GM18507 (cell line): ENCODE measurements around the gene CD6.

Experiments used
- DNase-seq: peaks from one replicate; pipeline ENCODE4 v3.0.0; 2011; ENCODE audit warnings: low read depth; ENCODE audit not compliant: insufficient read length; ENCODE audit errors: extremely low spot score
- FAIRE-seq: peaks from 2 replicates; lab custom pipeline; 2011; peaks lifted over from hg19 to GRCh38; lab: Jason Lieb, UNC

The CD6 gene

GRCh38 chr11:61022311-61023085 is 51.0 kb downstream of the CD6 start:
- no peak for FAIRE-seq
- DNase-seq: no peak

DNA sequence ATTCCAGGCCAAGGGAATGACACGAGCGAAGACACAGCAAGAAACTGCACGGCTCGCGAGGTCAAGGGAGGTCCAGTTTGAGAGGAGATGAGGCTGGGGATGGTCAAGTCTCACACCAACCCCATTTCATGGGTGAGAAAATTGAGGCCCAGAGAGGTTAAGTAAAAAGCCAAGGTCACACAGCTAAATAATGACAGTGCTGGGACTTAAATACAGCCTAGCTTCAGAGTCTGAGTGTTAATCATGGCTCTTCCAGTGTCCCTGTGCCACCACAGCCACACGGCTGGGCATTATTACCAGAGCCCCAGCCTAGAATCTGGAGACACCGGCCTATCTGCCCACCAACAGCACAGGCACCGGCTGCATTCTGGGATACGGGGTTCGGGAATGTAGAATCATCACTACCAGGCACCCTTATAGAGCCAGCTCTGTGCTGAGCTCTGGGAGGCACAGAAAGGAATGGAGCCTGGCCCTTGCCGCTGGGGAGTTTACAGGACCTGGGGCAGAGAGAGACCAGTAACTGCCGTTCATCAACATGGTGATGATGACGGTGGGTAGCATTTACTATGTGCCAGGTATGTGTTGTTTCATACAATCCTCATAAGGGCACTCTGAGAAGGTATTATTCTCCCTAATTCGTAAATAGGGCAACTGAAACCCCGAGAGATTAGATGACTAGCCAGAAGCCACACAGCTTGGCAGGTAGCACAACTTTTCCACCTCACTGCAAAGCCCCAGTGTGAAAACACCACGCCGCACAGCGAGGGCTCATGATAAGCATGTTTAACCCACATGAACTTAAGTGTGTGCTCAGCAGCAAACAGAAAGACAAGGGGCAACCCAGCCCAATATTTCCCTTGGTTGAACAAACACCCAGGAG is 51.8 kb downstream of the CD6 start:
- no peak for FAIRE-seq
- DNase-seq: no peak

DNA sequence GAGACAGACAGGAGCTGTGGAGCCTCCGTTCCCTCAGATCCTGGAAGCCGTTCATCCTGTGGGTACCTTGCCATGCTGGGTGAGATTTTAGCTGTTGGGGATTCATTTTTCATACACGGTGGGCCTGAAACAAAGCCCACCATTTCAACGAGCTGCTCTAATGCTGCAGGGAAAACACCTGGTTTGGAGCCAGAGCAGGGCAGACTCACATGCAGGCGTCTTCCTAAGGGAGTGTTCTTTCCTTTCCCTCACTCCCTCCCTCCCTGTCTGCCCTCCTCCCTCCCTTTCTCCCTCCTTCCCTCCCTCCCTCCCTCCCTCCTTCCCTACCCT is 52.5 kb downstream of the CD6 start:
- FAIRE-seq: no peak
- DNase-seq: no peak

DNA sequence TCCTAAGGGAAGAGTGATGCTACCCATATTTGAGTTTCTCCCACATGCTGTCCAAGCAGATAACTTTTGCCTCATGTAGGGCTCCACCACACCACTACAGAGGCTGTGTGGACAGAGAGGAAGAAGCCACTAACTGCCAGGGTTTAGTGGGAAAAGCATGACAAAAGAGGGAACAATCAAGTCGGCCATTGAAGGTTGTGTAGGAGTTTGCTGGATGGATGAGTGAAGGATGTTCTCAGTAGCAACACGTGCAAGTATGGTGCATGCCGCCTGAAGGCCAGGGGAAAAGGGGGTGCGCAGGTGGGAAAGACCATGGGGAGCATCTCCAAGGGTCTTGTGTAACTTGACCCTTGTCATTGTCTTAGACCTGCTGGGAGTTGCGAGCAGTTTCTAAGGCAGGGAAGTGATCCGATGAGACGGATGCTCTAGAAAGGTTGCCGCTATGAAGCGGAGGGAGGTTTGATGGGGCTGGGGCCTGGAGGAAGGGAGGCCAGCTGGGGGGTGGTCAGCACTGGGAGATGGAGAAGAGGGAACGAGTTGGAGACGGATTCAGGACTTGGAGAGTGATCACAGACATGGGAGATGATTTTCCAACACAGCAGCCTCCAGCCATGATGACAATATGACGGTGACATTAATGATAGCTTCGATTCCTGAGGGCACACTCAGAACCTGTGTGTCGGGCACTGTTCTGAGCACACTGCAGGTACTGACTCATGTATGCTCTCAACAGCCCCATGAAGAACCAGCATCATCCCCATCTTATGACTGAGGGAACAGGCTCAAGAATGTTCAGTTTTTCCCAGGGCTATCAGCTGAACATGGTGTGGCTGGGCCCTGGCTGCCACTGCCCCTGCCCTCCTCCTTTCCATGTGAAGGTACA is 53.7 kb downstream of the CD6 start:
- DNase-seq: no peak
- FAIRE-seq: no peak

DNA sequence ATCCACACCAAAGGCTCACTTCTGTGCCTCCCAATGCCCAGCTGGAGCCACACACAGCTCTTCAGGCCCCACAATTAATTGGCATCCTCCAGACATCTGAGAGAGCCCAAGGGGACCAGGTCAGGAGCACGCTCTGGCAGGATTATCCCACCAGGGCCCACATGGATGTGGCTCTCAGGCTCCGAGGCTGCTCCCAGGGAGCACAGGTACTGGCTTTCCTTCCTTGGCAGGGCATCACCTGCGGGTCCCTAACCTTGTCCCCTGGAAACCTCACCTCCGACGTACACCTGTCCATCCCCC is 54.3 kb downstream of the CD6 start:
- FAIRE-seq: no peak

DNA sequence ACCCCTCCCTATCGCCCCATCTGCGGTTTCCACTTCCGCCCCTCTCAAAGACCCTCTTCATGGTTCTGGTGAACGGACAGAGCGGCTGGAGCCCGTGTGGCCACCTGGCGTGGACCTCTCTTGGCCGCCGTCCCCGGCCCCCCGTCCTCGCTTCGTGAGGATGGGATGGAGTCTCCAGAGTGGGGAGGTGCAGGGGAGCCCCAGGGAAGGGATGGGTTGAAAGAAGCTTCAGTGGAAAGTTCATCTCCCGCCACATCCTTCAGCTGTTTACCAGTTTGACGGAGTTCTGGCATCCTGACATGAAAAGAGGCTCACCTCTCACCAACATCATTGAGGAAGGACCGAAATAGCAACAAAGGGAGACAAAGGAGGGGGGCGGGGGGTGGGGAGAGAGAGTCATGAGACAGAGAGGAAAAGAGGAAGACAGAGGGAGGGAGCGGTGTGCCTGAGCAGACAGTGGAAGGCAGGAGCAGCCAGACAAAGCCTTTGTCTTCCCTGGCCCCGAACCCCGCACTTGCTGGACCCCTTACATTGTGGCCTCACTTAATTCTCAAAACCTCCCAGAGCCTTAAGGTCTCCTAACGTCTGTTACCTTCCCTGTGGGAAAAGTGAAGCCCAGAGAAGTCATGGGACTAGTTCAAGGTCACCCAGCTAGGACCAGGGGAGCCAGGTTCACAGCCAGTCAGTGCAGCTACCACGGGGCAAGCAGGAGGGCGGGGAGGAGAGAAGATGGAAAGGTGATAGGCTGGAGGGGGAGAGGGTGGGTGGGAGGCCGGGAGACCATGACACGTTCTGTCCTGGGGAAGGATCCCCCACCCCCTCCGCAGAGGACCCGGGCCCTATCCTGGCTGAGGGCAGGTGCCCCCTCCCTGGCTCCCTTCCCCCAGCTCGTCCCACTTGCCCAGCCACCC is 54.9 kb downstream of the CD6 start:
- DNase-seq: no peak

More for the DNA sequence above, 54.3 kb downstream of the CD6 start:
- no peak for DNase-seq

GRCh38 chr11:61027141-61027840 is 55.8 kb downstream of the CD6 start:
- no peak for DNase-seq
- no peak for FAIRE-seq

More for the DNA sequence above, 54.9 kb downstream of the CD6 start:
- no peak for FAIRE-seq

- no peak for DNase-seq
- peak; percentile 57 for FAIRE-seq
Measured at GRCh38 chr11:61028135-61028729, 56.8 kb downstream of the CD6 start.

- no peak for FAIRE-seq
- DNase-seq: no peak
Measured at GRCh38 chr11:61032824-61033223, 61.3 kb downstream of the CD6 start.

GRCh38 chr11:61033417-61033816 is 61.9 kb downstream of the CD6 start:
- DNase-seq (no peak), FAIRE-seq (no peak)

GRCh38 chr11:61034111-61034510 is 62.6 kb downstream of the CD6 start:
- DNase-seq (no peak), FAIRE-seq (no peak)

DNA sequence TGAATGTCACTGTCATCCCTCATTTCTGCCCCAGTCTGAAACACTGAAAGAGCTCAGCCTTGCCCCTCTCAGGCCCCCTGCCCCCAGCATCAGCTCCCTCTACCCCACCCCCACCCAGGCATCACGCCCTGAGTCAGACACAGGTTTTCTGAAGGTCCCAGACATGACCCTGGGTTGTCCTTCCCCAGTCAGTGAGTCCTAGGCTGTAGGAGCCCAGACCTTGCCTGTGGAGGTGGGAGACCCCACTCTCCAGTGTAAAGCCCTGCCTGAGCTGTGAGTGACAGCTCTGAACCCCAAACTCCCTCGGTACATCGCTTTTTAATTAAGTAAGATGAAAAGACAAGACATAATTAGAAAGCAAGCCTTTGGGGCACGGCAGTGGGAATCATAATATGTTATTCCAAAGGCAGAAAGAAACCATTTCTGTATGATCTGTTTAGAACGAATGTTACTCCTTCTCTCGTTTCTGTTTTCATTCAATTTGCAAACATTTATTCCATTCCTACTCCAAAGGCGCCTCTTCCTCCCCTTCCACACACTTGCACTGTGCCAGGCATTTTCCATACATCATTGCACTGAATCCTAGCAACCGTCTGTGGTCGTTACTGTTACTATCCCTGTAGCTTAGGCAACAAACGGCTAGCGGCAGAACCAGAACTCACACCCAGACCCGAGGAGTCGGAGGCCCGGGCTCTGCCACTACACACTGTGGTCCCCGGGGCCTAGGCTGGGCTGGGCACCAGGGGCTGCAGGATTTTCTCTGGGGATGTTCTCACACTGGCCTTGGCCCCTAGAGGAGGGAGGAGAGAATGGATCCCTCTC is 63.4 kb downstream of the CD6 start:
- FAIRE-seq (no peak), DNase-seq (no peak)

GRCh38 chr11:61035526-61035835 is 64.0 kb downstream of the CD6 start:
- no peak for FAIRE-seq
- no peak for DNase-seq

- no peak for FAIRE-seq
- DNase-seq: no peak
Measured at GRCh38 chr11:61037441-61038093, 66.1 kb downstream of the CD6 start.

DNA sequence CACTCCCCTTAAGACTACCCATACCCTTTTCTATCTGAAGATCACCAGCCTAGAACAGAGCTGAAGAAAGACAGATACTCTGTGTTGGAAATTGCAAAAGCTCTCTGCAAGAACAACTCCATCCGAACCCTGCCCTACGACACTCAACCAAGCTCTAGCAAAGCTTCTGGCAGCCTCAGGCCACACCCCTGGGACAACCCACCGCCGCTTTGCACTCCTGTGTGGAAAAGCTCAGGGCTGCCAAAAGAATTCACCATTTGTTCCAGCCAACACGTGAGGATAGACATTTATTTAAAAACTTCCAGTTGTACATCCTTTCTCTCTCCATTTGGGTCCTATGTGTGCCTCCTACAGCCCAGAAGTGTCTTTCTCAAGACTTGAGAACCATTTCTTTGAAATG is 68.4 kb downstream of the CD6 start:
- no peak for FAIRE-seq
- no peak for DNase-seq

DNA sequence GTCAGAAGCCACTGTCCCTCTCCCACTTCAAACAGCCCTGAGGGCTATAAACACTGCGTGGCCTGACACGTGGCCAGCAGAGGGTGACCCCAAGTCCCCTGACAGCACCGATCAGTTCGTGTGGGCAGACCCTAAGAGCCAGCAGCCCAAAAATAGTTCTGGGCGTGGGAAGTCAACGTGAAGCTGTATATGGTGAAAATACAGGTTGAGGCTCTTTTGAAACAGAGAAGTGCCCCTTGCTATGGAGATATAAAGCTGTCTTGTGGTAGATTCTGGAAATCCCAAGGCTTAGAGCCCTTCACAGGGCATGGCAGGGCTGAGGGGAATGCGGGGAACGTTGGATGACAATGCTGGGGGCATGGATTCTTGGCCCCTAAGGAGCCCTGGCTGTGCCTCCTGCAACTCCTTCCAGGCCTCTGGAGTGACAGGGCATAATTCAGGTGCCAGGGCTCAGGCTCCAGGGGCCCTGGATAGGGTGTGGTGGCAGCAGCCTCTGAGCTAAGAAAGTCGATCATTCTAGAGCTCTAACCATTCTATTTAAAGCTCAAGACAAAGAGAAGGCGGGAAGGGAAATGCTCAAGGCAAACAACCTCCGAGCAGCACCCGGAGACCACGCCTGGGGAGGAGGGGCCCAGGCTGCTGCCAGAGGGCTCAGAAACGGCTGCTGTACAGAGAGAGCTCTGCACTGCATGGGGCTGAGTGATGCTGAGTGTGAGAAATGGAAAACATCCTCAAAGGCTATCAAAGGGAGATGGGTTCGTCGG is 70.5 kb downstream of the CD6 start:
- DNase-seq (no peak), FAIRE-seq (no peak)
